NCI-H2227 treated with DMSO at 0.1 percent for 48 hours (cell line): ENCODE measurements around the gene SKAP2.

Experiments used
- DNase-seq: peaks from one replicate; lab custom pipeline; 2025; lab: John Stamatoyannopoulos, UW

Gene SKAP2

GRCh38 chr7:26777385-26777784, 87.0 kb downstream of the SKAP2 start:
- no peak for DNase-seq

- no peak for DNase-seq
Measured at GRCh38 chr7:26760501-26760900, 103.9 kb downstream of the SKAP2 start.

GRCh38 chr7:26759108-26759507, 105.3 kb downstream of the SKAP2 start:
- no peak for DNase-seq

- DNase-seq, result no peak
Measured at GRCh38 chr7:26743205-26743604, 121.2 kb downstream of the SKAP2 start.

- no peak for DNase-seq
Measured at GRCh38 chr7:26735976-26736600, 128.3 kb downstream of the SKAP2 start.

GRCh38 chr7:26729150-26729775, 135.1 kb downstream of the SKAP2 start:
- DNase-seq, result no peak

GRCh38 chr7:26726051-26726450, 138.3 kb downstream of the SKAP2 start:
- no peak for DNase-seq

GRCh38 chr7:26724795-26725194, 139.6 kb downstream of the SKAP2 start:
- no peak for DNase-seq

GRCh38 chr7:26723129-26723528, 141.3 kb downstream of the SKAP2 start:
- no peak for DNase-seq

- DNase-seq, result no peak
Measured at GRCh38 chr7:26721450-26721849, 142.9 kb downstream of the SKAP2 start.

- DNase-seq, result no peak
Measured at GRCh38 chr7:26718063-26718462, 146.3 kb downstream of the SKAP2 start.

- DNase-seq, result no peak
Measured at GRCh38 chr7:26714438-26714837, 150.0 kb downstream of the SKAP2 start.

GRCh38 chr7:26714006-26714405, 150.4 kb downstream of the SKAP2 start:
- DNase-seq, result no peak

GRCh38 chr7:26709210-26709990, 155.0 kb downstream of the SKAP2 start:
- DNase-seq, result no peak

- no peak for DNase-seq
Measured at GRCh38 chr7:26705567-26705966, 158.8 kb downstream of the SKAP2 start.

- DNase-seq, result no peak
Measured at GRCh38 chr7:26704786-26705185, 159.6 kb downstream of the SKAP2 start.

- no peak for DNase-seq
Measured at GRCh38 chr7:26704036-26704435, 160.4 kb downstream of the SKAP2 start.

GRCh38 chr7:26700893-26701292, 163.5 kb downstream of the SKAP2 start:
- no peak for DNase-seq

- DNase-seq, result no peak
Measured at GRCh38 chr7:26700386-26700785, 164.0 kb downstream of the SKAP2 start.

GRCh38 chr7:26699766-26700165, 164.6 kb downstream of the SKAP2 start:
- no peak for DNase-seq

GRCh38 chr7:26698806-26699205, 165.6 kb downstream of the SKAP2 start:
- no peak for DNase-seq

GRCh38 chr7:26698194-26698593, 166.2 kb downstream of the SKAP2 start:
- DNase-seq, result no peak

GRCh38 chr7:26696978-26697377, 167.4 kb downstream of the SKAP2 start:
- DNase-seq, result no peak
